Measurements from ENCODE around the gene ERN1.

Gene ERN1

GRCh38 chr17:64056269-64057005 is 73.5 kb downstream of the ERN1 start:
- DNase-seq, result no peak

- DNase-seq, result no peak
Observed at GRCh38 chr17:64055183-64056142, 74.5 kb downstream of the ERN1 start.

- DNase-seq, result no peak
Observed at GRCh38 chr17:64054304-64054703, 75.6 kb downstream of the ERN1 start.

- DNase-seq, result no peak
Observed at GRCh38 chr17:64053101-64053500, 76.8 kb downstream of the ERN1 start.

- no peak for DNase-seq
Observed at GRCh38 chr17:64051153-64051552, 78.8 kb downstream of the ERN1 start.

GRCh38 chr17:64048805-64049204 is 81.1 kb downstream of the ERN1 start:
- no peak for DNase-seq

GRCh38 chr17:64045176-64045575 is 84.8 kb downstream of the ERN1 start:
- DNase-seq, result no peak

GRCh38 chr17:64042700-64043485 is 87.1 kb downstream of the ERN1 start:
- no peak for DNase-seq

- DNase-seq, result no peak
Observed at GRCh38 chr17:64041912-64042311, 88.0 kb downstream of the ERN1 start.

- DNase-seq, result no peak
Observed at GRCh38 chr17:64040206-64040605, 89.7 kb downstream of the ERN1 start.

GRCh38 chr17:64039106-64039400 is 90.9 kb downstream of the ERN1 start:
- no peak for DNase-seq

- DNase-seq, result no peak
Observed at GRCh38 chr17:64038331-64039105, 91.4 kb downstream of the ERN1 start.

GRCh38 chr17:64037802-64038201 is 92.1 kb downstream of the ERN1 start:
- DNase-seq, result no peak

- no peak for DNase-seq
Observed at GRCh38 chr17:64037180-64037579, 92.8 kb downstream of the ERN1 start.

- no peak for DNase-seq
Observed at GRCh38 chr17:64036198-64036922, 93.6 kb downstream of the ERN1 start.

GRCh38 chr17:64032081-64032480 is 97.9 kb downstream of the ERN1 start:
- DNase-seq, result no peak

GRCh38 chr17:64028874-64029464 is 101.0 kb downstream of the ERN1 start:
- peak; percentile 83 for DNase-seq

GRCh38 chr17:64025732-64026294 is 104.1 kb downstream of the ERN1 start:
- DNase-seq, result peak; percentile 92

- DNase-seq, result peak; percentile 64
Observed at GRCh38 chr17:64024781-64025731, 104.9 kb downstream of the ERN1 start.

GRCh38 chr17:64024215-64024654 is 105.7 kb downstream of the ERN1 start:
- DNase-seq, result peak; percentile 31

Data from activated CD4-positive, alpha-beta T cell treated with anti-CD3 and anti-CD28 coated beads for 48 hours (primary cell).